HCT116 (cell line): Measurements from ENCODE around the gene DOCK4. TPM values are rescaled to one million over a fixed set of nuclear protein-coding genes. Genes with fewer than 3 reads are reported as not detected.

Experiments
- ATAC-seq: fragments of 200-7000 bp; cut with Tn5 transposase; 2 replicates; pipeline ENCODE4 v1.9.1; 2020; ENCODE audit warnings: mild to moderate bottlenecking, moderate library complexity
- BruUV-seq: library from RNA; stranded (reverse); fragments of 400-500 nt; replicated peaks from 2 replicates; lab custom pipeline; 2021; lab: Mats Ljungman, UMichigan
- CTCF ChIA-PET: fragments of 300-600 bp; sonication (Branson Sonifier 250); formaldehyde crosslinking; loops from one replicate; lab custom pipeline; 2021; ENCODE audit warnings: antibody characterized with exemption; lab: Charles Lee
- POLR2A ChIA-PET: fragments of 300-600, 350-600 bp; sonication (Branson Sonifier 250); formaldehyde crosslinking; loops from one replicate; lab custom pipeline; 2021; ENCODE audit warnings: antibody characterized with exemption; lab: Charles Lee
- RAD21 ChIA-PET, 2 experiments: fragments of 300-600 bp; sonication (Branson Sonifier 250); formaldehyde crosslinking; loops; one replicate each; lab custom pipeline; 2023; ENCODE audit warnings: low total read pairs in 2 of 2; ENCODE audit not compliant: uncharacterized antibody in 2 of 2, unreplicated experiment in 2 of 2, low non-redundant PET in 1 of 2; lab: Charles Lee
- DNase-seq: peaks from one replicate; pipeline ENCODE4 v3.0.0-alpha.2; 2010; ENCODE audit warnings: low read depth, low spot score
- H2AFZ ChIP-seq: fragments of 200-600 bp; shearing (Covaris generic), sonication (generic); 2 replicates; pipeline ENCODE4 v1.6.1; 2017; ENCODE audit warnings: low read depth, mixed run types, mixed read lengths, antibody characterized with exemption, low read length; ENCODE audit not compliant: poor library complexity, severe bottlenecking
- H3K27ac ChIP-seq: 2 replicates; pipeline ENCODE4 v1.5.1; 2012; ENCODE audit warnings: low read depth, low read length
- H3K27me3 ChIP-seq: fragments of 200-600 bp; sonication (generic); 2 replicates; pipeline ENCODE4 v1.6.1; 2016; ENCODE audit warnings: mixed run types, low read length, mixed read lengths; ENCODE audit not compliant: insufficient read depth
- H3K36me3 ChIP-seq, 2 experiments: fragments of 200-500 bp in 1 of 2; fragments of 200-600 bp in 1 of 2; sonication (Bioruptor generic) in 1 of 2; sonication (generic) in 1 of 2; 2 replicates each; pipeline versions ENCODE4 v1.5.1 to v1.6.1; 2014 to 2016; ENCODE audit warnings: low read length in 2 of 2, inconsistent platforms in 1 of 2, mixed read lengths in 1 of 2, mixed run types in 1 of 2; ENCODE audit not compliant: insufficient read depth in 2 of 2, control insufficient read depth in 1 of 2
- H3K4me1 ChIP-seq, 2 experiments: fragments of 200-600 bp in 1 of 2; sonication (generic) in 1 of 2; 2 replicates each; pipeline versions ENCODE4 v1.5.1 to v1.6.1; 2012 to 2017; ENCODE audit warnings: low read length in 2 of 2, inconsistent platforms in 1 of 2, mild to moderate bottlenecking in 1 of 2, mixed read lengths in 1 of 2, mixed run types in 1 of 2, moderate library complexity in 1 of 2; ENCODE audit not compliant: insufficient read depth in 2 of 2, control insufficient read depth in 1 of 2
- H3K4me2 ChIP-seq: fragments of 200-600 bp; sonication (generic); 2 replicates; pipeline ENCODE4 v1.6.1; 2017; ENCODE audit warnings: mixed run types, low read length, mixed read lengths
- H3K4me3 ChIP-seq, 2 experiments: fragments of 200-600 bp in 1 of 2; sonication (generic) in 1 of 2; replicated peaks in 1 of 2; 2 replicates each; pipeline ENCODE4 v1.5.1; 2011 to 2016; ENCODE audit warnings: low read length in 2 of 2, control low read depth in 1 of 2, low read depth in 1 of 2, mild to moderate bottlenecking in 1 of 2, mixed read lengths in 1 of 2, mixed run types in 1 of 2
- H3K79me2 ChIP-seq: fragments of 200-600 bp; sonication (generic); 2 replicates; pipeline ENCODE4 v1.6.1; 2017; ENCODE audit warnings: mild to moderate bottlenecking, mixed run types, low read length, moderate library complexity, mixed read lengths; ENCODE audit not compliant: insufficient read depth
- H3K9ac ChIP-seq: fragments of 200-600 bp; sonication (generic); 2 replicates; pipeline ENCODE4 v1.6.1; 2016; ENCODE audit warnings: low read length, mixed read lengths
- H3K9me2 ChIP-seq: fragments of 200-600 bp; sonication (generic), shearing (Covaris generic); 2 replicates; pipeline ENCODE4 v1.6.1; 2017; ENCODE audit warnings: mixed run types, mild to moderate bottlenecking, moderate library complexity; ENCODE audit not compliant: insufficient read depth
- H3K9me3 ChIP-seq, 2 experiments: fragments of 200-500 bp in 1 of 2; fragments of 200-600 bp in 1 of 2; sonication (Bioruptor generic) in 1 of 2; sonication (generic) in 1 of 2; 2 replicates each; pipeline ENCODE4 v1.6.1; 2014 to 2017; ENCODE audit warnings: low read length in 2 of 2, mixed read lengths in 2 of 2, inconsistent platforms in 1 of 2, low read depth in 1 of 2, mild to moderate bottlenecking in 1 of 2, mixed run types in 1 of 2, moderate library complexity in 1 of 2; ENCODE audit not compliant: control insufficient read depth in 1 of 2, insufficient read depth in 1 of 2
- H4K20me1 ChIP-seq: fragments of 200-600 bp; sonication (generic), shearing (Covaris generic); 2 replicates; pipeline ENCODE4 v1.6.1; 2017; ENCODE audit warnings: mixed run types, mild to moderate bottlenecking, moderate library complexity; ENCODE audit not compliant: insufficient read depth
- CTCF ChIP-seq, 3 experiments: fragments of 200-600 bp in 1 of 3; sonication (generic) in 1 of 3; IDR thresholded peaks in 2 of 3; conservative IDR thresholded peaks in 1 of 3; 2 replicates each; pipeline ENCODE4 v1.5.1; 2012 to 2017; ENCODE audit warnings: low read depth in 2 of 3, low read length in 2 of 3, antibody characterized with exemption in 1 of 3, borderline replicate concordance in 1 of 3, control low read depth in 1 of 3, mild to moderate bottlenecking in 1 of 3, mixed read lengths in 1 of 3, mixed run types in 1 of 3, moderate library complexity in 1 of 3; ENCODE audit not compliant: insufficient read depth in 1 of 3
- EGR1 ChIP-seq: IDR thresholded peaks from 2 replicates; pipeline ENCODE4 v1.6.1; 2012; ENCODE audit warnings: low read depth
- SP1 ChIP-seq: IDR thresholded peaks from 2 replicates; pipeline ENCODE4 v1.6.1; 2012; ENCODE audit warnings: low read depth
- YY1 ChIP-seq: IDR thresholded peaks from 2 replicates; pipeline ENCODE4 v1.6.1; 2011; ENCODE audit warnings: low read length, low read depth, moderate library complexity, mild to moderate bottlenecking; ENCODE audit not compliant: insufficient replicate concordance; ENCODE audit errors: extremely low read depth
- ZBTB33 ChIP-seq: IDR thresholded peaks from 2 replicates; pipeline ENCODE4 v1.6.1; 2011; ENCODE audit warnings: mild to moderate bottlenecking, low read length, moderate library complexity; ENCODE audit not compliant: insufficient replicate concordance; ENCODE audit errors: extremely low read depth
- intact Hi-C: fragments of 100-400 bp; cut with micrococcal nuclease; formaldehyde crosslinking; loops from 2 replicates; pipeline ENCODE4 v1.10.0; 2022
- total RNA-seq: library from RNA; stranded (reverse); gene quantifications from one replicate; pipeline ENCODE4 v1.2.1, GENCODE V29; 2021; ENCODE audit not compliant: unreplicated experiment

Gene DOCK4
- total RNA-seq, 1 experiment from 2014 or later = 2.2 TPM

- DNase-seq (no peak), ATAC-seq (no peak)
- Histone ChIP-seq H3K9me3 (peaks cover 0 to 6% of the 10 kb centered on the region in 2 experiments; a peak in 1 of 4 replicates), H2AFZ (no peak overlapping the region), H3K4me2 (no peak overlapping the region), H3K4me1 (no peaks in the 10 kb centered on the region), H4K20me1 (no peaks in the 10 kb centered on the region), H3K79me2 (no peaks in the 10 kb centered on the region), H3K9me2 (no peaks in the 10 kb centered on the region), H3K27me3 (no peaks in the 10 kb centered on the region), H3K9ac (no peak overlapping the region), H3K4me3 (no peak overlapping the region), H3K27ac (no peak overlapping the region), H3K36me3 (no peaks in the 10 kb centered on the region)
- ChIA-PET CTCF (no interaction called here), RAD21 (no interaction called here), POLR2A (no interaction called here)
- no peak for TF ChIP-seq YY1
- no peak for TF ChIP-seq EGR1
- TF ChIP-seq ZBTB33 = no peak
- TF ChIP-seq CTCF (IDR thresholded peaks at IDR 0.05 in 2 of 3, conservative IDR thresholded peaks at IDR 0.05 in 1 of 3; ENCODE audit: borderline replicate concordance in 1 of 3, insufficient read depth in 1 of 3, low read depth in 2 of 3, low read length in 2 of 3) = no peak
- no peak for TF ChIP-seq SP1
- BruUV-seq = no TSS peak
- intact Hi-C loops = no loop called here
Measured at GRCh38 chr7:111718886-111719285, 487.3 kb downstream of the DOCK4 start.
